NCI-H1105 treated with DMSO at 0.1 percent for 48 hours (cell line): ENCODE measurements around the gene AGBL5.
"Not testable (repeated sequence)": the region's sequence is repeated elsewhere in the genome, so short reads cannot be mapped to it uniquely, and the experiment has no call there.

Experiments
- DNase-seq: peaks from one replicate; lab custom pipeline; 2025; lab: John Stamatoyannopoulos, UW

AGBL5 gene

DNA sequence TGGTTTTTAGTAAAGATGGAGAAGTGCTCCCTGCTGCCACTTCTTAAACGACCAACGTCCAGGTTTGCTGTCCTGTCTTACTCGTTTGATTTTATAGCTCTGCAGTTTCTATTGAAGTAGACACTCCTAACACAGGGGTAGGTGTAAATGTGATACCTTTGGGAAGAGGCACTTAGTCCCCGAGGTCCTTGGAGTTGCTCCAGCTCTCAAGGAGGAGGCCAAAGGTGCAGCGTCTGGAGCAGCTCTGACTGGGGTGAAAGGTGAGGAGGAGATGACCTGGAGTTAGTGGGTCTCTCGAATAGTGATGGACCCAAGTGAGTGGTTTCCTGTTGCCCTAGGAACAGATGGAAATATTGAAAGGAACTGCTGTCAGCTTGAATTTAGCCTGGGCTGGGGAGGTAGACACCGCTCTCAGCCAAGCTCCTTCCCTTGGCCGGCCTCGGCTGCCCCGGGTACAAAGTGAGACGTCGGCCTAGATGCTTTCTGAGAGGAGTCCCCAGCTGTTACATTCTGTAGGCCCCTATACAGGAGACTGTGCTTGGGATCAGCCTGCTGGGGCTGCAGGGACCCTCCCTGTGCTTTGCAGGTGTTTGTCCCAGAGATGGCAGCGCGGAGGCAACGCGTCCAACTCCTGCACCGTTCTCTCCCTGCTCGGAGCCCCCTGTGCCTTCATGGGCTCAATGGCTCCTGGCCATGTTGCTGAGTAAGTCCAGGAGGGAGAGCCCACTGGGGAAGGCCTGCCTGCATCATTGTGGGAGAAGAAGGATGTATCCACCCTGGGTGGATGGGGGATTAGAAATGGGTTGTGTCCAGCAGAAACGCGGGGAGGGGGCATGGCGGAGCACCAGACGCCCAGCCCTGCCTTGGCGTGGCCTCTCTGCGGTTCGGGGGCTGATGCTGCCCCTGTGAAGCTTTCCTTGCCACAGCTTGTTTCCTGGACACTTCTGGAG is 40.6 kb downstream of the AGBL5 start:
- DNase-seq = no peak

DNA sequence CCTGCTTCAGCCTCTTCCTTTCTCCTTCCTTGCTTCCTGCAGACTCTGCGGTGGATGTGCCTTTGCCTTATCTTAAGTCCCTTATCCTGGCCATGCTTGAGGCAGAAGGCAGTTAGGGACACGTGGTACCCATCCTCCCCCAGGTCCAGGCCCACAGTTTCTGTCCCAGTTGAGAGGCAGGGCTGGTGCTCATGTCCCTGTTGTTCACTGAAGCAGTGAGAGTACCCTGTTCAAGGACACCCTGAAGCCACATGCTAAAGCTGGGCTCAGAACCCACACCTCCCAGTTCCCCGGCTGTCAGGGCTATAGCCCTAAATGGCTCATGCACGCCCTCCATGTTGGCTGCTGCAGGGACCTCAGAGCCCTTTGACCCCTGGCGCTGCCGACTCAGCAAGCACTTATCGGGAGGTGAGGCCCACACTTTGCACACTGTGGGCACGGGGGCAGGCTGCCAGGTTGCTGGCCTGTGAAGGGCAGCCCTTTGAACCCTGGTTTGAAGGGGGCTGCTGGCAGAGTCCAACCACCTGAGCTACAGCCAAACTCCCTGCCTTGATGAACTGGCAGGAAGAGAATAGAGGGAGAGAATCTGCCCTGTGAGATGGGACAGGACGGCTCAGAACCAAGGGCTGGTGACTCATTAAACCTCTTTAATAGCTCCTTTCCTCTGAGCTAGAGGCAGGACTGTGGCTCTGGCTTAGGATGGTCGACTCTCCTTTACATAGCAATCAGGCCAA is 41.4 kb downstream of the AGBL5 start:
- no peak for DNase-seq

DNA sequence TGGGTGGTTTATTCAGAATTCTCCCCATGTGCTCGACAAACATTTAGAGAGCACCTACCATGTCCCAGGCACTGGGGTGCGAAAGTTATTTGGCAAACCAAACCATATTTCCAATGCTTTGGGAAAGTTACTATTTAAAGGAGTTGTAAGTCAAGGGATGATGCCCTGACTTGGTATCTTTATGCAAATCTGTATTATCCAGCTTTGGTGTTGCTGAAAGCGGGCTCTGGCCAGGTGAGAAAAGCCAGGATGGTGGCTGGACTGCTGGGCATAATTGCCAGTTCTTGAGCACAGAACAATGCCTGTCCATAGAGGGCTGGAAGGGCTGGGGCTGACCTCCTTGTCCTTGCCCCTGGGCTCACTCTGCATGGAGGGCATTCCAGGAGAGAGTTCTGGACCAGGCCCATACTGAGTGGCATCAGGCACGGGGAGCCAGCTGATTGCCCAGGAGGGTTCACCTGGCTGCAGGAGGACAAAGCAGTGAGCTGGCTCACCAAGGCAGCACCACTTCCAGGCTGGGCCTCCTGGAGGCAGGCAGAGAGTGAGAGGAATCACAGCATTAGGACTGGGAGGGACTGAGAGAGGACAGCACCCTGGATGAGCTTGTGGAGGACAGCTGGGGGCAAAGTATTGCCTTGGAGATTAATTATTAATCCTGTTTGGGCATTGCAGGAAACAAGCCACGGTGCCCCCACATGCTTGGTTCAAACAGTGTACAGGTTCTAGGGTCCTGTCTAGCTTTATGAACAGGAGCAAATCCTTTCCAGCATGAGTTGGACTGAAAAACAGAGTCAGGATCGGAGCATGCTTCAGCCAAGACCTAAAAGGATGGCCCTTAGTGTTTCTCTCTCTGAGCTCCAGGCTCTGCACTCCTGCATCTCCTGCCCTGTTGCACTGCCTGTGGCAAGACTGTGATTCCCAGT is 42.2 kb downstream of the AGBL5 start:
- no peak for DNase-seq

DNA sequence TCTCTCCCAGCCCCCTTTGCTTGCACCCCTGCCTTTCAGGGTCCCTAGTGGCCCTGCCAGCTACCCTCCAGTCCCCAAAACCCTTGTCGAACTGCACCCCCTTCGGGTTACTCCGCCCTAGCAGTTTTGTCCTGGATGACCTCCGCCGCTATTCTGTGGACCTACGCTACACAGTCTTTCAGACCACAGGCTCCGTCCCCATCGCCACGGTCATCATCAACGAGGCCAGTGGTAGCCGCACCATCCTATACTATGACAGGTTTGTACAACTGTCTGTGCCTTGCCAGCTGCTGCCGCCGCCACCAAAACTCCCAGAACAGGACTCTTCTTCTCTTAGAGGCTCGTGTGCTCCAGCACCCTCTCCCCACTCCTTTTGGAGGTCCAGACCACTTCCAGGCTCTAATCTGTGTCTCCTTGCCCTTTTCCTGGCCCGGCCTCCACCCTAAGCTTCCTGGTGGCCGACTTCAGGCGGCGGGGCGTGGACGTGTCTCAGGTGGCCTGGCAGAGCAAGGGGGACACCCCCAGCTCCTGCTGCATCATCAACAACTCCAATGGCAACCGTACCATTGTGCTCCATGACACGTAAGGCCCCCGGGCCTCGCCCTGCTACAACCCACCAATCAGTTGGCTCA is 43.0 kb downstream of the AGBL5 start:
- no peak for DNase-seq

DNA sequence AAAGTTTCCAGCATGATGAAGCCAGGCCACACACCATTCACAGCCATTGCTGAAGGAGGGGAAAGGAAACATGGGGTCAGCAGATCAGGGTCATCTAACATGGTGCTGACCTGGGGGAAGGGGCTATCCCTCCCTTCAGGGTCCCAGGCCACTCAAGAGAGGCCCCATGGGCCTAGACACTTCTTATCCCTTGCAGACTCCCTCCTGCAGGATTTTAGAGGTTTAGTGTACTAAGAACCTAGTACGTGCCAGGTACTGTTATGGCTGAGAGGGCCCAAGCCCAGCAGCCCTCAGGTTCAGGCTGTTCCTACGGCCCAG is 43.9 kb downstream of the AGBL5 start:
- DNase-seq = no peak

DNA sequence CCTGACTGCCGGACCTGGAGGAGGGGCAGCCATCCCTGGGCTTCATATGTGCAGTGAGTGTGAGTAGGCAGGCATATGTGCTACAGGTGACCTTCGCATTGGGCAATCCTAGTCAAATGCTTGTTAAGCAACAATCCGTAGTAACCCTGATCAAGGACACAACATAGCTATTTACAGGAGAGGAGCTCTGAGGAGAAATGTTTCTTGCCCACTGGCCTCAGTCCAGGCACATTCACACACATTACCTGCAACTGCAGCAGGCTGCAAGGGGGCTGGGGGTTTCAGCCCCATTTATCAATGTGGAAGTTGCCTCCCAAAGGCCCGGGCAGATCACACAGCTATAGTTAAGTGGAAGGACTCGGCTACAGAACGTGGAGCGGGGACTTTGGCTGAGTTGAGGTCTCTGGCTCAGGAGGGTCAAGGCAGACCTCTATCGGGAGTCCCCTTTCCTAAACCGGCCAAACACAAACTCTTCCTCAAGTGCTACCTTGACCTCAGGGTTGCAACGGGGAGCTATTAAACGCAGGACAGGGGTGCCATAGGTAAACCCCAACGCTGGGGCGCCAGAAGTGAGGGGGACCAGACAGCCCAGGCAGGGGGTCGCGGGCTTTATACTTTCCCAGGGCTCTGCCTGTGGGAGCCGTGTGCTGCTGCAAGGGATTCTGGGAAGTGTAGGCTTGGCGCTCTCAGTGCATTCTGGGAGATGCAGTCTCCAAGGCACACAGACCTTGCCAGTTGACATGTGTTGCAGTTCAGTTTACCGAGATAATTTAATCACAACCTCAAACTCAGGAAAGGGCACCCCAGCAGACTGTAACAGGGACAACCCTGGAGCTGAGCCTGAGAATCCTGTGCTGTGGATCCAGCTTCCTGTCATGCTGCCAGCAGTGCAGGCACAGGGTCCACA is 44.5 kb downstream of the AGBL5 start:
- DNase-seq = peak; percentile 34

DNA sequence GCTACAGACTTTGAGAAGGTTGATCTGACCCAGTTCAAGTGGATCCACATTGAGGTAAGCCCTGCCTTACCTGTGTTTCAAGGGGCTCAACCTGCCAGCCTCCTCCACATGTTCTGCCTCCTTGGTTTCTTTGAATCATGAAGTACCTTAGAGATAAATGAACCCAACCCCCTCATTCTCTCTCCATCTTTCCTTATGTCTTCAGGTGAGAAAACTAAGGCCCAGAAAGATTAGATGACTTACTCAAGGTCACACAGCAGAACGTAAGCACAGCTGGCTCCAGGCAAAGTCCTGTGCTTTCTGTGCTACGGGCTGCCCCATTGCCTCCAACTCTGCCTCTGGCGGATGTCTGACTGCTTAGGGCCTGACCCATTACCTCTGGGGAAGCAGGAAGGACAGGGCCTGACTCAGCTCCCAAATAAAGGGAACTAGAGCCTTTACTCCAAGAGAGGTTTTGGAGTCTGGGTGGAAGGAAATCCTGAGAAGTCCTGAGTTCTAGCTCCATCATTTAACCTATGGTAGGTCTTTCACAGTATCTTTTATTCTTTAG is 45.4 kb downstream of the AGBL5 start:
- DNase-seq = no peak

DNA sequence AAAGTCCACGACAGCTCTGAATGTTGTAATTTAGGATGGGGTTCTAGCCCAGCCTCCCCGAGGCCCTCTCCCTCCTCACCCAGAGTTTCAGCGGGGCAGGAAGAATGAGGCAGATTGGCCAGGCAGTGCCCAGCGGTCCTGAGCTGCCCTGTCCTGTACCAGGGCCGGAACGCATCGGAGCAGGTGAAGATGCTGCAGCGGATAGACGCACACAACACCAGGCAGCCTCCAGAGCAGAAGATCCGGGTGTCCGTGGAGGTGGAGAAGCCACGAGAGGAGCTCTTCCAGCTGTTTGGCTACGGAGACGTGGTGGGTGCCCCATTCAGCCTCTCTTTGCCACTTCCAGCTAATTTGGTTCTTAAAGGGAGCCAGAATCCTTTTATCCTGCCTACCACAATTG is 45.9 kb downstream of the AGBL5 start:
- DNase-seq = no peak

DNA sequence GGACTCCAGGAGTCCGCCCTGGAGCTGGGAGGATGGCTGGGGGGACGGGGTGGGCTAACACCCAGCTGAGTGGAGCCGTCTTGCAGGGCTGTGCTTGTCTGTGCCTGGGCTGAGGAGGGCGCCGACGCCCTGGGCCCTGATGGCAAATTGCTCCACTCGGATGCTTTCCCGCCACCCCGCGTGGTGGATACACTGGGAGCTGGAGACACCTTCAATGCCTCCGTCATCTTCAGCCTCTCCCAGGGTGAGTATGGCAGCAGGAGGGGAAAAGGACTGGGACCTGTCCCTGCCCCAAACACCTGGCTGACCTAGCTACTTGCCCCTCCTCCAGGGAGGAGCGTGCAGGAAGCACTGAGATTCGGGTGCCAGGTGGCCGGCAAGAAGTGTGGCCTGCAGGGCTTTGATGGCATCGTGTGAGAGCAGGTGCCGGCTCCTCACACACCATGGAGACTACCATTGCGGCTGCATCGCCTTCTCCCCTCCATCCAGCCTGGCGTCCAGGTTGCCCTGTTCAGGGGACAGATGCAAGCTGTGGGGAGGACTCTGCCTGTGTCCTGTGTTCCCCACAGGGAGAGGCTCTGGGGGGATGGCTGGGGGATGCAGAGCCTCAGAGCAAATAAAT is 48.0 kb downstream of the AGBL5 start:
- DNase-seq = no peak

DNA sequence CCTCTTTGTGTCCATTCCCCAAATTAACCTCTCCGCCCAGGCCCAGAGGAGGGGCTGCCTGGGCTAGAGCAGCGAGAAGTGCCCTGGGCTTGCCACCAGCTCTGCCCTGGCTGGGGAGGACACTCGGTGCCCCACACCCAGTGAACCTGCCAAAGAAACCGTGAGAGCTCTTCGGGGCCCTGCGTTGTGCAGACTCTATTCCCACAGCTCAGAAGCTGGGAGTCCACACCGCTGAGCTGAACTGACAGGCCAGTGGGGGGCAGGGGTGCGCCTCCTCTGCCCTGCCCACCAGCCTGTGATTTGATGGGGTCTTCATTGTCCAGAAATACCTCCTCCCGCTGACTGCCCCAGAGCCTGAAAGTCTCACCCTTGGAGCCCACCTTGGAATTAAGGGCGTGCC is 48.6 kb downstream of the AGBL5 start:
- no peak for DNase-seq

DNA sequence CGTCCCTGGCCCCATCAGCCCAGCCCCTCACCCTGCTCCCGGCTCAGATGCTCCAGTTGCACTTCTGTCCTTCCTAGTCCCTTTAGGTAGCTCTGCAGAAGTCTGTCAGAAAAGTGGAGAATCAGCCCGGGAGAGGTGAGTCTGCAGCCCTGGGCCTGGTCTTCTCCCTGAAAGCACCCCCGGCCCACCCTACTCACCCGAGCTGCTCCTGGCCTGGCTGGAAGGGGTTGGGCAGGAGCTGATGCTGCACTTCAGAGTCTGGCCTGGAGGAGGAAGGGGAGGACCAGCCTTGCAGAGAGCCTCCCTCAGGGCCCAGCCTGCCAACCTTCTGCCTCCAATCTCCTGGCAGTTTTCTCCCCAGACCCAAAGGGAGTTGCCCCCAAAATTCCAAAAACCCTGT is 50.9 kb downstream of the AGBL5 start:
- DNase-seq = no peak

DNA sequence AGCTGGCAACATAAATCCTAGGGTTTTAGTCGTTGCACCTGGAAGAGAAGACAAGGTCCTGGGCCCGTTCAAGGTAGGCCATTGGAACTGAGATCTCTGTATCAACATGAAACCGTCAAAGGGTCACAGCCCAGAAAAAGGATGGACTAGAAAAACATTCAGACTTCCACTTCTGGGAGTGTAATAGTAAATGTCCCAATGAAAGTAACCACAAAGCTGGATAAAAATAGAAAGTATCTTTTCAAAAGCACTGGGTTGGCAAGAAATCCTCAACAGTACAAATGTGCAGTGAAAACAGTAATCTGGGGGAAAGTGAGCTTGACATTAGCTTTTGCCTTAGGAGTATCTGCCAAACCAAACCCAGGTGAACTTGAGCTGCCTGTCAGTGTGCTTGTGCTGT is 54.5 kb downstream of the AGBL5 start:
- DNase-seq = no peak

DNA sequence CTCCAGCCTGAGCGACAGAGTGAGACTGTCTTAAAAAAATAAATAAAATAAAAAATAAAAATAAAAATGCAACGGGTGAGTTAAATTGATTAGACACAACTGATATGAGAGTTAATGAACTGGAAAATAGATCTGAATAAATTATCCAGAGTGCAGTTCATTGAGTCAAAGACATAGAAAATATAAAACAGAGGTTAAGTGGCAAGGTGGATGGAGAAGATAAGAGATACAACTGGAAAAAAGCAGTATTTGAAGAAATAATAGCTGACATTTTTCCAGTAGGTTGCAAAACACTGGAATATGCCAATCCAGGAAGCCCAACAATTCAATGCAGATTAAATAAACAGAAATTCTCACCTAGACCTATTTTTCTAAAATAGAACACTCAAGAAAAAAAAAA is 56.8 kb downstream of the AGBL5 start:
- no peak for DNase-seq

DNA sequence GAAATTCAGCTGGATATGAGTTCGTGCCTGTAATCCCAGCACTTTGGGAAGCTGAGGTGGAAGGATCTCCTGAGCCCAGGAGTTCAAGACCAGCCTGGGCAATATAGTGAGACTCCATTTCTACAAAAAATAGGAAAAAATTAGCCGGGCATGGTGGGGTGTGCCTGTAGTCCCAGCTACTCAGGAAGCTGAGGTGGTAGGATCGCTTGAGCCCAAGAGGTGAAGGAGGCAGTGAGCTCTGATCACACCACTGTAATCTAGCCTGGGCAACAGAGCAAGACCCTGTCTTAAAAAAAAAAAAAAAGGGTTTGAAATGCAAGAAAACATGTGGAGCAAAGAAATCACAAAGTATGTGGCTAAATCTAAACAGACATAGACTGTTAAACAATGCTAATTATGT is 57.6 kb downstream of the AGBL5 start:
- DNase-seq = no peak

DNA sequence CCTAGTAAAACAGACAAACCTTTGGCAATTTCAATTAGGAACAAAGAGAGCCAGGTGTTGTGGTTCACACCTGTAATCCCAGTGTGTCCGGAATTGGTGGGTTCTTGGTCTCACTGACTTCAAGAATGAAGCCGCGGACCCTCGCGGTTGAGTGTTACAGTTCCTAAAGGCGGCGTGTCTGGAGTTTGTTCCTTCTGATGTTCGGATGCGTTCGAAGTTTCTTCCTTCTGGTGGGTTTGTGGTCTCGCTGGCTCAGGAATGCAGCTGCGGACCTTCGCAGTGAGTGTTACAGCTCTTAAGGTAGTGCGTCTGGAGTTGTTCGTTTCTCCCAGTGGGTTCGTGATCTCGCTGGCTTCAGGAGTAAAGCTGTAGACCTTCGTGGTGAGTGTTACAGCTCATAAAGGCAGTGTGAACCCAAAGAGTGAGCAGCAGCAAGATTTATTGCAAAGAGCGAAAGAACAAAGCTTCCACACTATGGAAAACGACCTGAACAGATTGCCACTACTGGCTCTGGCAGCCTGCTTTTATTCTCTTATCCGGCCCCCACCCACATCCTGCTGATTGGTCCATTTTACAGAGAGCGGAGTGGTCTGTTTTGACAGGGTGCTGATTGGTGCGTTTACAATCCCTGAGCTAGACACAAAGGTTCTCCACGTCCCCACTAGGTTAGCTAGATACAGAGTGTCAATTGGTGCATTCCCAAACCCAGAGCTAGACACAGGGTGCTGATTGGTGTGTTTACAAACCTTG is 59.3 kb downstream of the AGBL5 start:
- DNase-seq = not testable (repeated sequence)

DNA sequence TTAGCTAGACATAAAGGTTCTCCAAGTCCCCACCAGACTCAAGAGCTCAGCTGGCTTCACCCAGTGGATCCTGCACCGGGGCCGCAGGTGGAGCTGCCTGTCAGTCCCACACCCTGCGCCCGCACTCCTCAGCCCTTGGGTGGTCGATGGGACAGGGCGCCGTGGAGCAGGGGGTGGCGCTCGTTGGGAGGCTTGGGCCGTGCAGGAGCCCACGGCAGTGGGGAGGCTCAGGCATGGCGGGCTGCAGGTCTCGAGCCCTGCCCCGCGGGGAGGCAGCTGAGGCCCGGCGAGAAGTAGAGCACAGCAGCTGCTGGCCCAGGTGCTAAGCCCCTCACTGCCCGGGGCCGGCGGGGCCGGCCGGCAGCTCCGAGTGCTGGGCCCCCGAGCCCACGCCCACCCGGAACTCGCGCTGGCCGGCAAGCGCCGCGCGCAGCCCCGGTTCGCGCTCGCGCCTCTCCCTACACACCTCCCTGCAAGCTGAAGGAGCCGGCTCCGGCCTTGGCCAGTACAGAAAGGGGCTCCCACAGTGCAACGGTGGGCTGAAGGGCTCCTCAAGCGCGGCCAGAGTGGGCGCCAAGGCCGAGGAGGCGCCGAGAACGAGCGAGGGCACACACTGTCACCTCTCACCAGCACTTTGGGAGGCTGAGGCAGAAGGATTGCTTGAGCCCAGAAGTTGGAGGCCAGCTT is 60.1 kb downstream of the AGBL5 start:
- DNase-seq = not testable (repeated sequence)

DNA sequence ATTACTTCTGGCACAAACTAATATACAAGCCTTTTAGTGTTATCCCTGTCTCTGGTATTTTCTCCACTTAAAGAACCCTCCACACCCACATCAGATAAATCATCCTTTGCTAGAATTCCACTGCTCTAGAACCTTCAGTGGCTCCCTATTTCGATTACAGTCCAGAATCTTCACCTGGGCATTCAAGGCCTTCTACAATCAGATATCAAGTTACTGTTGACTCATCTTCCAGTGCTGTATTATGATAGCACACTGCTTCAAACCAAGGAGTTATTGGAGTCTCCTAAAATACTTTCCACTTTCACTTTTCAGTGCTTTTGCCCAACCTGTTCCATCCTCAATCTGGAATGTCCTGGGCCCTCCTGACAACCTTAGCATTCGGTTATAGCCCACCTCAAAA is 64.1 kb downstream of the AGBL5 start:
- no peak for DNase-seq

DNA sequence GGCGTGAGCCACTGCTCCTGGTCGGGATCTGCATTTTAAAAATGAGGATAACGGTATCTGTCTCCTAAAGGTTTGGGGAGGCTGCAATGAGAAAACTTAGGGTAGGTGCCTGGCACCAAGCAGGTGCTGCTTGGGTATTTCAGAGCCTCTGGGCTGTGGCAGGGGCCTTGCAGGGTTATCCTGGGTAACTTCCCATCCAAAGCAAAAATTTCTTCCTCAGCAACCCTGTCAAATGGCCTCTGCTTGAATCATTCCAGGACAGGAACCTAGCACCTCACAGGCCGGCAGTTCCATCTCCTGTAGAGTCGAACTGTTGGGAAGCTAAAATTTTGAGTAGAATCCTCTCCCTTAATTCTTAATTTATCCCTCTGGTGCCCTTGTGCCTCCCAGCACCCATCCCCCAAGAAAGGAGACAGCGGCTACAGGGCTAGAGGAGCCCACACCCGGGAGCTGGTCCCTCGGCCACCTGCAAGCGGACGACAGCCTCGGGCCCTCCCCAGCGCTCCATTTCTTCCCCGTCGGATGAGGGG is 66.6 kb downstream of the AGBL5 start:
- DNase-seq = no peak
